Measurements from ENCODE around the gene SARNP.

DNA sequence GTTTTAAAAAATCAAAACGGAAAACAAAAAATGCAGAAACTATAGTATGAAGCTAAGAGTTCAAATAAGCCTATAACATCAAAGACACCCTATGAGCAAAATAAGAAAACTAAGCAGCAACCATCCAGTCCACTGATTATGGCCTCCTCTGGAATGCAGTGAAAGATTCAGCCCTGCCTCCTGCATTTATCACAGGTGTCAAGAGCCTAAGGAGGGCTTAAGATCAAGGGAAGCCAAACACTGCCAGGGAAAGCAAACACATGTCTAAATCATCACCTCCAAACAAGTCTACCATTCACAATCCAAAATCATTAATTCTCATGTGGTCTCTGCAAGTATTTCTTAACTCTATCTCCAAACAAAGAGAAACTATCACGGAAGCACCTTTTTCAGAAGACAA, 28.4 kb downstream of the SARNP start:
- TF ChIP-seq TCF7 (CRISPR knock-in tag; IDR thresholded peaks at IDR 0.05; ENCODE audit: low read depth): no peak
- no peak for TF ChIP-seq RELA (CRISPR knock-in tag; IDR thresholded peaks at IDR 0.05; ENCODE audit: borderline replicate concordance)
- TF ChIP-seq, protein P1, sequence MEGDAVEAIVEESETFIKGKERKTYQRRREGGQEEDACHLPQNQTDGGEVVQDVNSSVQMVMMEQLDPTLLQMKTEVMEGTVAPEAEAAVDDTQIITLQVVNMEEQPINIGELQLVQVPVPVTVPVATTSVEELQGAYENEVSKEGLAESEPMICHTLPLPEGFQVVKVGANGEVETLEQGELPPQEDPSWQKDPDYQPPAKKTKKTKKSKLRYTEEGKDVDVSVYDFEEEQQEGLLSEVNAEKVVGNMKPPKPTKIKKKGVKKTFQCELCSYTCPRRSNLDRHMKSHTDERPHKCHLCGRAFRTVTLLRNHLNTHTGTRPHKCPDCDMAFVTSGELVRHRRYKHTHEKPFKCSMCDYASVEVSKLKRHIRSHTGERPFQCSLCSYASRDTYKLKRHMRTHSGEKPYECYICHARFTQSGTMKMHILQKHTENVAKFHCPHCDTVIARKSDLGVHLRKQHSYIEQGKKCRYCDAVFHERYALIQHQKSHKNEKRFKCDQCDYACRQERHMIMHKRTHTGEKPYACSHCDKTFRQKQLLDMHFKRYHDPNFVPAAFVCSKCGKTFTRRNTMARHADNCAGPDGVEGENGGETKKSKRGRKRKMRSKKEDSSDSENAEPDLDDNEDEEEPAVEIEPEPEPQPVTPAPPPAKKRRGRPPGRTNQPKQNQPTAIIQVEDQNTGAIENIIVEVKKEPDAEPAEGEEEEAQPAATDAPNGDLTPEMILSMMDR (IDR thresholded peaks at IDR 0.05): no peak
- TF ChIP-seq CBFB (CRISPR knock-in tag; IDR thresholded peaks at IDR 0.05; ENCODE audit: low read depth): no peak

Data from WTC11 (cell line).